Measurements from ENCODE around the gene TSPAN5.

The TSPAN5 gene

GRCh38 chr4:98614662-98615061 is 43.7 kb downstream of the TSPAN5 start (continued):
- TF ChIP-seq ZFP3 (CRISPR knock-in tag; IDR thresholded peaks at IDR 0.05), result no peak

- TF ChIP-seq RARB (CRISPR knock-in tag; IDR thresholded peaks at IDR 0.05) (no peak), CSRNP3 (CRISPR knock-in tag; IDR thresholded peaks at IDR 0.05) (no peak), PPARA (CRISPR knock-in tag; IDR thresholded peaks at IDR 0.05; ENCODE audit: borderline replicate concordance) (no peak), CREB5 (CRISPR knock-in tag; IDR thresholded peaks at IDR 0.05; ENCODE audit: low read depth) (no peak), ARNTL (CRISPR knock-in tag; IDR thresholded peaks at IDR 0.05; ENCODE audit: borderline replicate concordance, low read depth) (no peak), BACH2 (CRISPR knock-in tag; IDR thresholded peaks at IDR 0.05; ENCODE audit: borderline replicate concordance) (no peak), ESRRG (CRISPR knock-in tag; IDR thresholded peaks at IDR 0.05) (no peak), ZC3H10 (CRISPR knock-in tag; IDR thresholded peaks at IDR 0.05) (no peak), TOX (CRISPR knock-in tag; IDR thresholded peaks at IDR 0.05; ENCODE audit: borderline replicate concordance) (no peak)
- ATAC-seq, result no peak; the same call in 2 of the 3 replicates
These were observed 44.3 kb downstream of the TSPAN5 start for GRCh38 chr4:98614094-98614493.

GRCh38 chr4:98613453-98614075 is 44.8 kb downstream of the TSPAN5 start:
- TF ChIP-seq TSHZ2 (CRISPR knock-in tag; IDR thresholded peaks at IDR 0.05) (no peak), CSDC2 (CRISPR knock-in tag; IDR thresholded peaks at IDR 0.05) (no peak), TCF4 (CRISPR knock-in tag; IDR thresholded peaks at IDR 0.05; ENCODE audit: borderline replicate concordance) (no peak), PATZ1 (CRISPR knock-in tag; IDR thresholded peaks at IDR 0.05; ENCODE audit: borderline replicate concordance) (no peak), RARB (CRISPR knock-in tag; IDR thresholded peaks at IDR 0.05) (no peak), ISL1 (CRISPR knock-in tag; IDR thresholded peaks at IDR 0.05) (no peak), OSR1 (CRISPR knock-in tag; IDR thresholded peaks at IDR 0.05) (no peak), ARNTL (CRISPR knock-in tag; IDR thresholded peaks at IDR 0.05; ENCODE audit: borderline replicate concordance, low read depth) (no peak), ZNF565 (CRISPR knock-in tag; conservative IDR thresholded peaks at IDR 0.05; ENCODE audit: low read depth) (no peak)
- ATAC-seq, result no peak

- no peak; the same call in 2 of the 3 replicates for ATAC-seq
- no peak for TF ChIP-seq ZC3H10 (CRISPR knock-in tag; IDR thresholded peaks at IDR 0.05)
- TF ChIP-seq ZNF565 (CRISPR knock-in tag; conservative IDR thresholded peaks at IDR 0.05; ENCODE audit: low read depth), result no peak
- no peak for TF ChIP-seq BACH2 (CRISPR knock-in tag; IDR thresholded peaks at IDR 0.05; ENCODE audit: borderline replicate concordance)
- TF ChIP-seq SNAI2 (CRISPR knock-in tag; IDR thresholded peaks at IDR 0.05), result no peak
- TF ChIP-seq ZNF8 (CRISPR knock-in tag; IDR thresholded peaks at IDR 0.05), result no peak
These were observed 45.8 kb downstream of the TSPAN5 start for GRCh38 chr4:98612318-98613250.

Measured in SK-N-SH treated with all-trans-retinoic acid at 6 μM for 48 hours (cell line).